ENCODE results near the gene APOL1. TPM values are rescaled to one million over a fixed set of nuclear protein-coding genes. Genes with fewer than 3 reads are reported as not detected.
"Not testable (repeated sequence)": the region's sequence is repeated elsewhere in the genome, so short reads cannot be mapped to it uniquely, and the experiment has no call there.

Gene APOL1
- total and polyA plus RNA-seq, 5 donors, result 13.6 to 29.8 (median 16.3) TPM

GRCh38 chr22:36271951-36272350, 19.0 kb downstream of the APOL1 start:
- WGBS, result 78% methylated on average over 5 of the region's 5 CpGs
- DNase-seq; ATAC-seq; H3K27me3 ChIP-seq (ENCODE audit: control insufficient read depth, insufficient read depth); H3K4me3 ChIP-seq (ENCODE audit: low read length); H3K4me1 ChIP-seq (ENCODE audit: control insufficient read depth, insufficient read depth, low read length); H3K9me3 ChIP-seq (ENCODE audit: control insufficient read depth, low read length); H3K27ac ChIP-seq (ENCODE audit: low read length): not testable (repeated sequence)
- intact Hi-C loops (cut with DNase I), result loop anchor here in 2 of 4 donors (10.0 kb wide), 2 partner anchors 77 to 127 kb away; no protein-coding TSS in a partner anchor

DNA sequence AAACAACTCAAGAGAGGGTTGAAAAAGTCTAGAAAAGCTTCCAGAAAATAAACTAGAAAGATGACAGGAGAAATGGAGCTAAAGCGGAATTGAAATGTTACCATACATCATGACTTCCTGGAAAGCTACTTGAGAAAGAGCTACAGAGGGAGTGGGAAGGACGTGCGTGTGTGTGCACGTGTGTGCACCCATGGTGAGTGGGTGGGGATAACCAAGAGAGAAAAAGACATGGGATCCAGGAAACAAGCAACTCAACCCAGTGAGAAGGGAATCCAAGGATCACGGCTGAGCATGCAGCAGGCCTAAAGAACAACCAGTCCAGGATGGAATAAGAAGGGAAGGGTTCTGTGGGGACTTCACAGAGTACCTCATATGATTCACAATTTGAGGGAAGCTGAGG, 21.6 kb downstream of the APOL1 start:
- Histone ChIP-seq H3K4me3 (ENCODE audit: low read length) (no peak overlapping the region), H3K9me3 (ENCODE audit: control insufficient read depth, low read length) (no peaks in the 10 kb centered on the region), H3K27ac (ENCODE audit: low read length) (no peak overlapping the region), H3K27me3 (ENCODE audit: control insufficient read depth, insufficient read depth) (no peaks in the 10 kb centered on the region), H3K4me1 (ENCODE audit: control insufficient read depth, insufficient read depth, low read length) (no peaks in the 10 kb centered on the region)
- ATAC-seq (no peak), DNase-seq (no peak)
- WGBS, result 79% methylated on average over 5 of the region's 5 CpGs
- intact Hi-C loops (cut with DNase I), result loop anchor here in 2 of 4 donors (10.0 kb wide), 2 partner anchors 80 to 130 kb away; no protein-coding TSS in a partner anchor

DNA sequence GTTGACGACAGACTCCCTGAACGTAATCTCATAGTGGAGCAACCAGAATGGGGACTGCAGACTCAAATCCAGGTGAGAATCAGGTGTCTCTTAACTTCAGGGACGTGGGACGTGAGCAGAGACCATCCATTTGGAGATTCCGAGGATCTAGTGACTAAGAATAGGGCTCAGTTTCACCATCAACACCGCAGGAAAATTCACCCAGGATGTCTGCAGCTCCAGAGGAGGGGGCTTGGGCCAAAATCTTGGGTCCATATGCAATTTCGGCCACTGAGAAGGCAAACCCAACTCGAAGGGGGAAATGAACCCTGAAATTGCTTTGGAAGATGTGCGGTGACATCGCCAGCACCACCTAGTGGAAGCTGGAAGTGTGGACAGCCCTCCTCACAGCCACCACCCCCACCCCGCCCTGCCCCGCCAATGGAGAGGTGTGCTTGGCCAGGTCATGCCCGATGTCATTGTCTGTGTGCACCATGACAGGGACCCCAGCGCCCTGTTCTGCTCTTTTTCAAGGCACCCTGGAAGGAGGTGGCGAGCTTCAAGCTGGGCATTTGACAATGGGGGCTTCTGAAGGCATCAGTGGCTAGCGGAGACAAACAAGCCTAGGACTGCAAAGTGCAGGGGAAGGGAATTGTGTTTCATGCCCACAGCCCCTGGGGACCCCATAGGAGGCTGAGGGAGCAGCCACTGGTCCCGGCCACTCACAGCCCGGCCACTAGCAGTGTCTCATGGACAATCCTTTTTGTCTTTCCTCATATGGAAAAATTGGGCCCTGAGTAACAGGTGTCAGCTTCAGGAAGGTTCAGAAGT, 24.8 kb downstream of the APOL1 start:
- H3K27me3 ChIP-seq (ENCODE audit: control insufficient read depth, insufficient read depth), result no peaks in the 10 kb centered on the region
- H3K9me3 ChIP-seq (ENCODE audit: control insufficient read depth, low read length), result no peaks in the 10 kb centered on the region
- intact Hi-C loops (cut with DNase I), result loop anchor here in 3 of 4 donors (5.0 to 10.0 kb wide), 3 partner anchors 80 to 133 kb away; no protein-coding TSS in a partner anchor
- no peak overlapping the region for H3K4me3 ChIP-seq (ENCODE audit: low read length)
- DNase-seq (peak; percentile 60 to 82 (median 81)), ATAC-seq (peak; percentile 60 to 70)
- no peak overlapping the region for H3K27ac ChIP-seq (ENCODE audit: low read length)
- no peaks in the 10 kb centered on the region for H3K4me1 ChIP-seq (ENCODE audit: control insufficient read depth, insufficient read depth, low read length)
- WGBS, result 25% methylated on average over 18 of the region's 18 CpGs

DNA sequence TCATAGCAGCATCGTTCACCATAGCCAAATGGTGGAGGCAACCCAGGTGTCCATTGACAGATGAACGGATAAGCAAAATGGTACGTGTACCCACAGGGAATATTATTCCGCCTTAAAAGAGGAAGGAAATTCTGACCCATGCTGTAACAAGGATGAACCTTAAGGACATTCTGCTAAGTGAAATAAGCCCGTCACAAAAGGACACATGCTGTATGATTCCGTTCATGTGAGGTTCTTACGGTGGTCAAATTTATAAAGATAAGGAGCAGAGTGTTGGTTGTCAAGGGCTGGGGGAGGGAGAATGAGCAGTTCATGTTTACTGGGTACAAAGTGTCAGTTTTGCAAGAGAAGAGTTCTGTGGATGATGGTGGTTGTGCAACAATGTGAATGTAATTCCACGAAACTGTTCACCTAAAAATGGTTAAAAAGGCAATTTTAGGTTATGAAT, 26.3 kb downstream of the APOL1 start:
- Histone ChIP-seq H3K4me1 (ENCODE audit: control insufficient read depth, insufficient read depth, low read length) (no peaks in the 10 kb centered on the region), H3K4me3 (ENCODE audit: low read length) (no peak overlapping the region), H3K9me3 (ENCODE audit: control insufficient read depth, low read length) (no peaks in the 10 kb centered on the region), H3K27ac (ENCODE audit: low read length) (no peak overlapping the region), H3K27me3 (ENCODE audit: control insufficient read depth, insufficient read depth) (no peaks in the 10 kb centered on the region)
- ATAC-seq, result no peak
- WGBS, result 60% methylated on average over 8 of the region's 8 CpGs
- intact Hi-C loops (cut with DNase I), result loop anchor here in 3 of 4 donors (5.0 to 10.0 kb wide), 3 partner anchors 82 to 134 kb away; no protein-coding TSS in a partner anchor
- peak in 1 of 3 donors; percentile 1 for DNase-seq

- ATAC-seq, result no peak
- peak in 1 of 3 donors; percentile 19 for DNase-seq
- no peak overlapping the region for H3K4me3 ChIP-seq (ENCODE audit: low read length)
- H3K27me3 ChIP-seq (ENCODE audit: control insufficient read depth, insufficient read depth), result no peaks in the 10 kb centered on the region
- H3K9me3 ChIP-seq (ENCODE audit: control insufficient read depth, low read length), result no peaks in the 10 kb centered on the region
- H3K27ac ChIP-seq (ENCODE audit: low read length), result no peak overlapping the region
- H3K4me1 ChIP-seq (ENCODE audit: control insufficient read depth, insufficient read depth, low read length), result no peaks in the 10 kb centered on the region
- intact Hi-C loops (cut with DNase I), result loop anchor here in 1 of 4 donors (10.0 kb wide), 1 partner anchor 136 kb away; no protein-coding TSS in a partner anchor
- 69% methylated on average over 8 of the region's 8 CpGs for WGBS
Observed at GRCh38 chr22:36280379-36280778, 27.4 kb downstream of the APOL1 start.

- 65% methylated on average over 14 of the region's 14 CpGs for WGBS
- DNase-seq (peak in 1 of 3 donors; percentile 27), ATAC-seq (peak in 1 of 2 donors; percentile 1)
- no peak overlapping the region for H3K27ac ChIP-seq (ENCODE audit: low read length)
- H3K27me3 ChIP-seq (ENCODE audit: control insufficient read depth, insufficient read depth), result no peaks in the 10 kb centered on the region
- no peaks in the 10 kb centered on the region for H3K4me1 ChIP-seq (ENCODE audit: control insufficient read depth, insufficient read depth, low read length)
- no peaks in the 10 kb centered on the region for H3K9me3 ChIP-seq (ENCODE audit: control insufficient read depth, low read length)
- intact Hi-C loops (cut with DNase I), result loop anchor here in 1 of 4 donors (10.0 kb wide), 1 partner anchor 137 kb away; no protein-coding TSS in a partner anchor
- H3K4me3 ChIP-seq (ENCODE audit: low read length), result no peak overlapping the region
Observed at GRCh38 chr22:36281781-36282327, 28.9 kb downstream of the APOL1 start.

GRCh38 chr22:36282328-36282831, 29.4 kb downstream of the APOL1 start:
- Histone ChIP-seq H3K9me3 (ENCODE audit: control insufficient read depth, low read length) (no peaks in the 10 kb centered on the region), H3K27me3 (ENCODE audit: control insufficient read depth, insufficient read depth) (no peaks in the 10 kb centered on the region), H3K27ac (ENCODE audit: low read length) (no peak overlapping the region), H3K4me1 (ENCODE audit: control insufficient read depth, insufficient read depth, low read length) (no peaks in the 10 kb centered on the region), H3K4me3 (ENCODE audit: low read length) (no peak overlapping the region)
- intact Hi-C loops (cut with DNase I), result loop anchor here in 1 of 4 donors (10.0 kb wide), 1 partner anchor 138 kb away; no protein-coding TSS in a partner anchor
- peak in 1 of 3 donors; percentile 56 for DNase-seq
- 83% methylated on average over 24 of the region's 24 CpGs for WGBS
- ATAC-seq, result no peak

DNA sequence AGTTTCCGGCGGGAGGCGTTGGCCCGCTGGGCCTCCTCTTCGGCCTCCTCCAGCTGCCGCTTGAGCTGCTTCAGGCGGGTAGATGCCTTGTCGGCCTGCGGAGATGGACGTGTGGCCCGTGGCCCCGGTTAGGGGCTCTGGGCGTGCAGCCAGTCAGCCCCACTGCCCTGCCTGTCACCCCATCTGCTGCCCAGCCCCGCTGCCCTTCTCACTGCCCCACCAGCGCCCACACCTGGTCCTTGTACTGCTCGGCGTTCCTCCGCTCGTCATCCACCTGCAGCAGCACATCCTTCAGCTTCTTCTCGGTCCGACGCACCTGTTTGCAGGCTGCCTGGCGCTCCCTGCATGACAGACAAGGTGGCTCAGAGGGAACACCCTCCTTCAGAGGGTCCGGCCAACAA, 31.2 kb downstream of the APOL1 start:
- no peak for ATAC-seq
- Histone ChIP-seq H3K27ac (ENCODE audit: low read length) (no peak overlapping the region), H3K27me3 (ENCODE audit: control insufficient read depth, insufficient read depth) (no peaks in the 10 kb centered on the region), H3K4me1 (ENCODE audit: control insufficient read depth, insufficient read depth, low read length) (no peaks in the 10 kb centered on the region), H3K4me3 (ENCODE audit: low read length) (no peak overlapping the region), H3K9me3 (ENCODE audit: control insufficient read depth, low read length) (no peaks in the 10 kb centered on the region)
- no peak for DNase-seq
- intact Hi-C loops (cut with DNase I), result loop anchor here in 1 of 4 donors (10.0 kb wide), 1 partner anchor 139 kb away; no protein-coding TSS in a partner anchor
- 91% methylated on average over 24 of the region's 24 CpGs for WGBS

- H3K27me3 ChIP-seq (ENCODE audit: control insufficient read depth, insufficient read depth), result no peaks in the 10 kb centered on the region
- H3K4me3 ChIP-seq (ENCODE audit: low read length), result no peak overlapping the region
- WGBS, result 80% methylated on average over 12 of the region's 12 CpGs
- intact Hi-C loops (cut with DNase I), result loop anchor here in 2 of 4 donors (5.0 to 10.0 kb wide), 2 partner anchors 88 to 140 kb away; no protein-coding TSS in a partner anchor
- no peak for ATAC-seq
- no peaks in the 10 kb centered on the region for H3K9me3 ChIP-seq (ENCODE audit: control insufficient read depth, low read length)
- H3K27ac ChIP-seq (ENCODE audit: low read length), result no peak overlapping the region
- DNase-seq, result no peak
- H3K4me1 ChIP-seq (ENCODE audit: control insufficient read depth, insufficient read depth, low read length), result no peaks in the 10 kb centered on the region
Observed at GRCh38 chr22:36285017-36285416, 32.1 kb downstream of the APOL1 start.

- Histone ChIP-seq H3K4me3 (ENCODE audit: low read length) (no peak overlapping the region), H3K9me3 (ENCODE audit: control insufficient read depth, low read length) (no peaks in the 10 kb centered on the region), H3K4me1 (ENCODE audit: control insufficient read depth, insufficient read depth, low read length) (no peaks in the 10 kb centered on the region), H3K27ac (ENCODE audit: low read length) (no peak overlapping the region), H3K27me3 (ENCODE audit: control insufficient read depth, insufficient read depth) (no peaks in the 10 kb centered on the region)
- intact Hi-C loops (cut with DNase I), result loop anchor here in 2 of 4 donors (5.0 to 10.0 kb wide), 2 partner anchors 88 to 141 kb away; no protein-coding TSS in a partner anchor
- DNase-seq, result peak in 1 of 3 donors; percentile 45
- no peak for ATAC-seq
- 85% methylated on average over 21 of the region's 21 CpGs for WGBS
Observed at GRCh38 chr22:36285545-36285944, 32.6 kb downstream of the APOL1 start.

All from right cardiac atrium (tissue), 5 donors.